CD1c-positive myeloid dendritic cell (primary cell): ENCODE results near the gene FRRS1L.

ENCODE experiments used
- DNase-seq: peaks from one replicate; pipeline ENCODE4 v3.0.0-alpha.2; 2016; ENCODE audit errors: extremely low spot score

Gene FRRS1L, protein sequence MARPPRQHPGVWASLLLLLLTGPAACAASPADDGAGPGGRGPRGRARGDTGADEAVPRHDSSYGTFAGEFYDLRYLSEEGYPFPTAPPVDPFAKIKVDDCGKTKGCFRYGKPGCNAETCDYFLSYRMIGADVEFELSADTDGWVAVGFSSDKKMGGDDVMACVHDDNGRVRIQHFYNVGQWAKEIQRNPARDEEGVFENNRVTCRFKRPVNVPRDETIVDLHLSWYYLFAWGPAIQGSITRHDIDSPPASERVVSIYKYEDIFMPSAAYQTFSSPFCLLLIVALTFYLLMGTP

DNA sequence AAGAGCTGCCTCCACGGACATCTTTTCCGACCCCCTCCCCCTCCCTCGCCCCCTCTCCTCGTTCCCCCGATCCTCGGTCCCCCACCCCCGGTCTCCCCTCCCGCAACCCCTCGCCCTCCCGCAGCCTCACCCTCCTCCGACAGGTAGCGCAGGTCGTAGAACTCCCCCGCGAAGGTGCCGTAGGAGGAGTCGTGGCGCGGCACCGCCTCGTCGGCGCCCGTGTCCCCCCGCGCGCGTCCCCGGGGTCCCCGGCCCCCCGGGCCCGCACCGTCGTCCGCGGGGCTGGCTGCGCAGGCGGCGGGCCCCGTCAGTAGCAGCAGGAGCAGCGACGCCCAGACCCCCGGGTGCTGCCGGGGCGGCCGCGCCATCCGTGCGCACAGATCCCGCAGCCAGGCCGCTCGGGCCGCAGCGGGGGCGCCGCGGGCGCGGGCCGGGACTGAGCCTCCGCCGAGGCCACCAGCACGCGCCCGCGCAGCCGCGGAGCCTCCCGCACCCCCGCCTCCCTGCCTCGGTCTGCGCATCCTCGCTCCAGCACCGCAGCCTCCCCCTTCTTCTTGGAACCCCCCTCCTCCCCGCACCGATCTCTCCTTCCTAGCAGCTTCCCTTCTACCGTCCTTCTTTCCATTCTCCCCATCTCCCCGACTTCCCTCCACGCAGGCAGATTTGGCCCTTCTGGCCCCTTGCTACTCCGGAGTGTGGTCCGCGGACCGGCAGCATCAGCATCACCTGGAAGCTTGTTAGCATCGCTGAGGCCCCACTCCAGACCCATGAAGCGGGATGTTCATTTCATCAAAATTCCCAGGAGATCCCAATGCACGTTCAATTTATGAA lies at the start of gene FRRS1L:
FRRS1L (minus strand) TSS at position 479 of the 831 bp plus-strand sequence; CDS start at position 368, 111 bp downstream.
- DNase-seq = no peak

DNA sequence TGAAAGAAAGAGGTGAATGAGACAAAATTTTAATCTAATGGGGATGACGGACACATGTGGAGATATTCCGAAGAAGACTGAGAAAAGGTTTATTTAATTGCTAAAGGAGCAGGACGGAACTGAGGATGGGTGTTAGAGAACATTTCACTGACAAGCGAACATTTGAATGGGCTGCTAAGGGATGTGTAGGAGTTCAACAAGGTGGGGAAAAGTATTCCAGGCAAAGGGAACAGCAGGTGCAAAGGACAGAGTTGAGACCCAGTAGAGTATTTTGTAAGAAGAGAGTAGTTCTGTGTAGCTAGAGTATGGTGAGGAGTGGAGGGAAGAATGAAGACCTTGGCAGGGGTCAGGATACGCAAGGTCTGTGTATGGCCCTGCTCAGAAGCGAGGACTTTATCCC lies 47.4 kb upstream of the FRRS1L start:
- no peak for DNase-seq

DNA sequence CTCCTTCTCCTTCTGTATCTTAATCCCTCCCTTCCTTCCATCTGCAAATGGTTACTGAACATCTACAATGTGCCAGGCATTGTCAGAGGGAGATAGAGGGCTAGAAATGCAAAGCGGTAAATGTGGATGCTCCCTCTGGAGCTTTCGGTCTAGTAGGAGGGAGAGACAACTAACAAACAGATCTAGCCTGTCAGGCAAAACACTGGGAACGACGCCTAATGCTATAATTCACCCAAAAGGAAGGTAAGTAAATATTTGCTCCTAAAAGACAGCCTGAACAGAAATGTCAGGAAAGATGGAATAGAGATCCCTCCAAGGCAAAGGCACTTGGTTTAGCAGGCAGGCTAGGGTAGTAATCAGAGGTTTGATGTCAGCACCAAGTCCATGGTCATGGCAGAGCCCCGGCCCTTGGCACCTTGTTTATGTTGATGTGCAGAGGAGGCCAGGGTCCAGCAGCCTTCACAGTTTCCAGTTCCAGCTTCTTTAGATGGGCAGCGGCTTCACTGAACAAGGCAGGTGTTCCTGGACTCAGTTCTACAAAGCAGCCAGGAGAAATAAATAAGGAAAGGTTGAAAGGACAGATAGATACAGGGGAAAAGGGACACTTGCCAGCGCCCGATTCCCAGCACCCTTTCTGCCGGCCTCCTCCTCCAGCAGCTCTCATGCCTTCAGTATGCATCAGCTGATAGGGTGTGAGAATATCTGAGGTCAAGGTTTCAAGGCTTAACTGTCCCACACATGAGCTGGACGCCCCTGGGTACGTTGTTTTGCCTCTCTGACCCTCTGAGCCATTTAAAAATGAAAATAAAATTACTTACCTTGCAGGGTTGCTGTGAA lies 46.5 kb upstream of the FRRS1L start:
- no peak for DNase-seq

DNA sequence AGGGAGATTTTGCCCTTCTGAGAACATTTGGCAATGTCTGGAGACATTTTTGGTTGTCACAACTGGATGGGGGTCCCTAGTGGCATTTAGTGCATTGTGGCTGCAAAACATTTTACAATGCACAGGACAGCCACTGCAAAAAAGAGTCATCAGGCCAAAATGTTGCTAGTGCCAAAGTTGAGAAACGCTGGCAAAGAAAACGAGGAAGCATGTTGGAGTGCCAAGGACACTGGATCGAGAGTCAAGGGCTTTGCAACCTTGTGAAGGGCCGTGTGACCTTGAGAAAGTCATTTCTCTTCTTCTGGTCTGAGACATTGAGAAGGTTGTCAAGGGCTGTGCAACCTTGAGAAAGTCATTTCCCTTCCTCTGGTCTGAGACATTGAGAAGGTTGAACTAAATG lies 45.7 kb upstream of the FRRS1L start:
- DNase-seq = no peak

- DNase-seq = no peak
Measured at GRCh38 chr9:109206670-109207069, 39.6 kb upstream of the FRRS1L start.

DNA sequence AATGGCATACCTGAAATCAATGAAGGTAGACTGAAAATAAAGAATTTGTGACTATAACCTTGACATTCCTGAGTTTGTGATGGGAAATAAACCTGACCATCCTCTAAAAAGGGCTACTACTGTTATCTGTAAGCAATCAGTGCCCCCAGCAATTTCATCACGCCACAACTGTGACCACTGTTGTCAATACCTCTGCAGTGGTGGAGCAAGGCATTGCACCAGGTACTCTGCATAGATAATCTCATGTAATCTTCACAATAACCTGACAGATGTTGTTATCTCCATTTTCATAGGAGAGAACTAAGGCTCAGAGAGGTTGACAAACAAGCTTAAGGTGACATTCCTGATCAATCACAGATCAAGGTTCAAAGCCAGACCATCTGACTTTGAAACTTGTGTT lies 38.5 kb upstream of the FRRS1L start:
- DNase-seq = no peak

DNA sequence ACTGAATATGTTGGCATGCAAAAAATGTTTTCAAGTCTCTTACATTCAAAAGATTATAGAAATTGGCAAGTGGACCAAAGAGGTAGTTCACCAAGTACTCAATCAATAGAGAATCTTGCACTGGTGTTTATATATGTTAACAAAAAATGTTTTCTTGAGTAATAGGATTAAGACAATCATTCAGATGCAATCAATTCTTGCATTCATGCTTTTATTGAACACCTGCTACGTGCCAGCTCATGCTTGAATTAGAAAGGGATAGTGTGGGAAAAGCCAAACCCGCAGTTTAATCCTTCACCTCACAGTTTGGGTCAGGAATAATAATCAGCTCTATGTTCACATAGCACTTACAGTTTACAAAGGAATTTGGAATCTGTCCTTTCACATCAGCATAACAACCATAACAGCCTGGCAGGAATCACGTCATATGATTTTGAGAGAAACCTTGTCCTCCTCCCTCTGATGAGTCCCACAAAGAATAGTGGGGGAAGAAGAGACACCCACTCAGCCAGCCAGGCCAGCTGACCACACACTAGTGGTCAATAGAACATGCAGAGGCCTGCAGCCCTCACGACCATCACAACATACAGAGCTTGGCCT lies 36.8 kb upstream of the FRRS1L start:
- DNase-seq = no peak

DNA sequence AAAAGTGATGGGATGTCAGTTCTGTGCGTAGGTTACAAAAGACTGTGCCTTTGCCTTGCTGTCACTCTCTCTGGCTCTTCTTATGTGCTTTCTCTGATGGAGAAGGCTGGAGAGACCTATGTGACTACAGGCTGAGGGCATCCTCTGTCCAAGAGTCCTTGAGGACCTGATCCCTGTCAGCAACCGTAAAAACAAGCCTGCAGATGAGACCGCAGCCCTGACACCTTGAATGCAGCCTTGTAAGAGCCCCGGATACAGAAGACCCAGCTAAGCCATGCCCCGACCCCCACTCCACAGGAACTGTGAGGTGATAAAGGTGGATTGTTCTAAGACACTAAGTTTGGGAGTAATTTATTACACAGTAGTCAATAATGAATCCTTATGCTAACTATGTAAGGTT lies 32.6 kb upstream of the FRRS1L start:
- no peak for DNase-seq

DNA sequence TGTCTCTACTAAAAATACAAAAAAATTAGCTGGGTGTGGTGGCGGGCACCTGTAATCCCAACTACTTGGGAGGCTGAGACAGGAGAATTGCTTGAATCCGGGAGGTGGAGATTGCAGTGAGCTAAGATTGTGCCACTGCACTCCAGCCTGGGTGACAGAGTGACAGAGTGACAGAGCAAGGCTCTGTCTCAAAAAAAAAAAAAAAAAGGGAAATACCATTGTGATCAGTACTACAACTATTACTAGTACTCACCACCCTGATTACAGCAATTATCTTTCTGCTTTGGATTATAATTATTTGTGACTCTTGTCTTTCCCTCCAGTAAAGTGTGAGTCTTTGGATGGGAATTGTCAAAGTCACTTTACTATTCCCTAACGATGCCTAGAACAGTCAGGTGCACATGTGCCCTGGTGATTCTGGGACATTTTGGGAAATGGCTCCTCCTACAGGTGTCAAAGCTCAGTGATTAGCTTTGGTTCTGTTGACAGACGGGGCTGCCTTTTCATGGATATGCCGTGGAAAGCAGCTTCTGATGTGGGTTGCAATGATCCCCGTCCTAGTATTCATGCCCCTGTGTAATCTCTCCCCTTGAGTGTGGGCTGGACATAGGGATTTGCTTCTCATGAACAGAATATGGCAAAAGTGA lies 31.8 kb upstream of the FRRS1L start:
- no peak for DNase-seq

DNA sequence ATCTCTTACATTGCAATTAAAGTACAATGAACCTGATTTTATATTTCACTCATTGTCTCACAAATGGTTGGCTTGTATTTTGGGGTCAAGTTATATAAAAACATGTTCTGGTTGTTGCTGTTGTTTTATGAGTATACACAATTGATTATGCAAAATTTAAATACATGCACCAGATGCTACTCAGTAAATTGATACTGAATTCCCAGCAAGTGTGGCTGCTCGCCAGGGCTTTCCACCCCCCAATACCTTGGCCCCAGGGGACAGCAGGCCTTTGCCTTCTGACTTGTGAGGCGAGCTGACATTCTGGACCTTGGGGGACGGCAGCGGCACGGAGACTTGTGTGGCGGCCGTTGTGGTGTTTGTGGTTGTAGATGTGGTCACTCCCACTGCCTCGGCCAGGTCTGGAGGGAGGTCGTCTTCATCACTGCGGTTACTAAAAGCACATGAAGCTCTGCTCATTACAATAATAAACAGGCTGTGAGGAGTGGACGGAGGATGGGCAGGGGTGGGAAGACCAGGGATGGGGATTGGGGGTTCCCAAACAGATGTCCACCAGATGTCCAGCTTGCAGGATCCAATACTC lies 27.0 kb upstream of the FRRS1L start:
- DNase-seq = no peak

DNA sequence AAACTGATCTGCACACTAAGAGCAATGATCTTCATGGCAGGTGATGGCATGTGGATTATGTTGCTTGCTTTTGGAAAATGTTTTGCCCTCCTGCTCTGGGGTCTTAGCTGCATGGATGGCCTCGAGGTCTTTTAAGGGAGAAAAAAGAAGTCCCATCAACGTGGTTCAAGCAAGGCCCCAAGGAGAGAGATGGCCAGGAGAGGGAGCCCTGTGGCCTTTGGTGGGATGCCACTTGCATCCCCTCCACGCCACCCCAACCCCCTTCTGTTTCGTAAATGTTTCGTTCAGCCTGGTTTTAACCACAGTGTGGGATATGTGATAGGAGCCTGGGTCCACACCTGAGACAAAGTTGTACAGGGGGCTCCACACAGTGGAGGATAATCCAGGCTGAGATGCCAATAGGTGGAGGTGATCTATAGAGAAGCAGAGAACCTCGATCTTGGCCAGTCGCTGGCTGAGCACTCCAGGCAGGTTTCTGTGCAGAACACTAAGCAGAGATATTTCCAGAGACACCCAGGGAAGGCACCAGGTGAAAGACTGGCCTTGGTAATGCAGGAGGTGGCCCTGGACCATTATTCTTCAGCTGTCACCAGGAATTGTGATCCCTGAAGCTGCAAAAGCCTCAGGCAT lies 25.8 kb upstream of the FRRS1L start:
- DNase-seq = no peak

DNA sequence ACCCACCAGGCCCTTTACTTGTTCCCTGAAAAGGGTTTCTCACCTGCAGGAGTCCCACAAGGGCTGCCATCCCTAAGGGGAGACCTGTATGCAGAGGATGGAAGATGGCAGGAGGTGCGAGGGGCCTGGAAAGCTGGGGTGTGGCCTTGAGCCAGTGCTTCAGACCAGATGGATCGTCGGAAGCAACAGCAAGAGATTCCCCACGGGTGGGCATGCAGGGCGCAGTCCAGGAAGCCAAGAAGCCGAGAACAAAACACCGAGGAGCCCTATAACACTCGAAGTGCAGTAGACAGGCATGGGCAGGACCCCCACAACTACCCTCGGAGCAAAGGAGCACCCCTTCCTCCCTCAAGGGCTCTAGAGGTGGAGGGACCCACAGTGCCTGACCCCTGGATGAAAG lies 24.7 kb upstream of the FRRS1L start:
- no peak for DNase-seq

- no peak for DNase-seq
Measured at GRCh38 chr9:109190151-109190550, 23.1 kb upstream of the FRRS1L start.

DNA sequence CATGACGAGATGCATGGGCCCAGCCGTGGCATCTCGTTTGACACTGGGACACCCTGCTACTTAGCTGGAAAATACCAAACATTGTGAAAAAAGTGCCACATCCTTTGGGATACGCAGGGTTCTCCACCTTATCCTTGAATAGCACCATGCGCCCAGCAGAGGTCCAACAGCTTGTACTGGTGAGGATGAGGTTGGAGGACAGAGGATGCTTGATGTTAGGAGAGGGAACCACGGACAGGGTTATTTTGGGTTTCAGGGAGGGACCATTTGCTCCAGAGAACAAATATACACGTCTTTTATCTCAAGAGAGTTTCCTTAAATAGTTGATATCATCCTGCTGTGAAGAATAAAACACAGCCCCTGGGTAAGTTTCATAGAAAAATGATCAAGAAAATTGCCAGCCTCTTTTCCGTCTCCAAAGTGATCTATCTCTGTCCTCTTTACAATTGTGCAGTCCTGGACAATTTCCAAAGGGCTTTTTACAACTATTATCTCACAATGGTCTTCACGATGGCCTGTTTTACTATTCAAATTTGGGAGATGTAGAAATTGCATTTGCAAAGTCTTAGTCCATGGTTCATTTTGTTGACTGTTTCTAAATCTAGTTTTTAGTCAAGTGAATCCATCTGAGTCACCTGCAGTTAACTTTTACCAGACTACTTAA lies 19.9 kb upstream of the FRRS1L start:
- no peak for DNase-seq

- no peak for DNase-seq
Measured at GRCh38 chr9:109182940-109183798, 16.1 kb upstream of the FRRS1L start.

GRCh38 chr9:109182550-109182939 lies 15.5 kb upstream of the FRRS1L start:
- DNase-seq = no peak

- DNase-seq = no peak
Measured at GRCh38 chr9:109181284-109181683, 14.2 kb upstream of the FRRS1L start.

- DNase-seq = no peak
Measured at GRCh38 chr9:109179801-109180523, 12.9 kb upstream of the FRRS1L start.
